HepG2 (cell line): ENCODE measurements around the gene CPNE4.

Source experiments
- ATF1 ChIP-seq: IDR thresholded peaks from 2 replicates; pipeline ENCODE4 v1.6.1; 2016; ENCODE audit warnings: mild to moderate bottlenecking, control low read depth
- CTCF ChIP-seq: sonication (generic); formaldehyde crosslinking; IDR thresholded peaks from 2 replicates; pipeline ENCODE4 v1.5.0; 2020; ENCODE audit warnings: mild to moderate bottlenecking, missing genetic modification reagents, moderate library complexity
- KAT7 ChIP-seq: IDR thresholded peaks from 2 replicates; pipeline ENCODE4 v1.6.1; 2018; ENCODE audit warnings: borderline replicate concordance, missing compliant biosample characterization
- KLF13 ChIP-seq: sonication (generic); formaldehyde crosslinking; IDR thresholded peaks from 2 replicates; pipeline ENCODE4 v1.4.0; 2020; ENCODE audit warnings: mild to moderate bottlenecking, missing genetic modification reagents
- POGZ ChIP-seq: sonication (generic); formaldehyde crosslinking; IDR thresholded peaks from 2 replicates; pipeline ENCODE4 v1.4.0; 2020; ENCODE audit warnings: mild to moderate bottlenecking, missing genetic modification reagents
- POLR2A ChIP-seq, 2 experiments: IDR thresholded peaks; 2 replicates each; pipeline ENCODE4 v1.6.1; 2011; ENCODE audit warnings: low read depth in 2 of 2, low read length in 2 of 2, mild to moderate bottlenecking in 1 of 2, moderate library complexity in 1 of 2; ENCODE audit not compliant: insufficient read depth in 1 of 2
- SRSF9 ChIP-seq: fragments of 200-400 bp; formaldehyde crosslinking; IDR thresholded peaks from 2 replicates; pipeline ENCODE4 v1.6.1; 2018; ENCODE audit warnings: borderline replicate concordance, mild to moderate bottlenecking, low read depth, low read length; ENCODE audit not compliant: insufficient read depth, poor library complexity, severe bottlenecking
- ZFP36L1 ChIP-seq: sonication (generic); formaldehyde crosslinking; IDR thresholded peaks from 2 replicates; pipeline ENCODE4 v1.8.0; 2022; ENCODE audit warnings: mild to moderate bottlenecking, missing genetic modification reagents, moderate library complexity
- ZNF318 ChIP-seq: sonication (generic); formaldehyde crosslinking; IDR thresholded peaks from 2 replicates; pipeline ENCODE4 v1.4.0; 2020; ENCODE audit warnings: mild to moderate bottlenecking, missing genetic modification reagents
- ZNF616 ChIP-seq: sonication (generic); formaldehyde crosslinking; IDR thresholded peaks from 2 replicates; pipeline ENCODE4 v1.5.0; 2020; ENCODE audit warnings: low read depth, mild to moderate bottlenecking, missing genetic modification reagents
- TF ChIP-seq, protein P1 (sequence below): sonication (generic); formaldehyde crosslinking; IDR thresholded peaks from 2 replicates; pipeline ENCODE4 v1.5.0; 2020; ENCODE audit warnings: missing genetic modification reagents

GRCh38 chr3:131989318-131989717 lies 45.5 kb downstream of the CPNE4 start:
- TF ChIP-seq CTCF (CRISPR knock-in tag): no peak
- no peak for TF ChIP-seq ZNF616 (CRISPR knock-in tag)
- TF ChIP-seq KLF13 (CRISPR knock-in tag): no peak
- TF ChIP-seq ZNF318 (CRISPR knock-in tag): no peak
- no peak for TF ChIP-seq ZFP36L1 (CRISPR knock-in tag)
- TF ChIP-seq, protein P1, sequence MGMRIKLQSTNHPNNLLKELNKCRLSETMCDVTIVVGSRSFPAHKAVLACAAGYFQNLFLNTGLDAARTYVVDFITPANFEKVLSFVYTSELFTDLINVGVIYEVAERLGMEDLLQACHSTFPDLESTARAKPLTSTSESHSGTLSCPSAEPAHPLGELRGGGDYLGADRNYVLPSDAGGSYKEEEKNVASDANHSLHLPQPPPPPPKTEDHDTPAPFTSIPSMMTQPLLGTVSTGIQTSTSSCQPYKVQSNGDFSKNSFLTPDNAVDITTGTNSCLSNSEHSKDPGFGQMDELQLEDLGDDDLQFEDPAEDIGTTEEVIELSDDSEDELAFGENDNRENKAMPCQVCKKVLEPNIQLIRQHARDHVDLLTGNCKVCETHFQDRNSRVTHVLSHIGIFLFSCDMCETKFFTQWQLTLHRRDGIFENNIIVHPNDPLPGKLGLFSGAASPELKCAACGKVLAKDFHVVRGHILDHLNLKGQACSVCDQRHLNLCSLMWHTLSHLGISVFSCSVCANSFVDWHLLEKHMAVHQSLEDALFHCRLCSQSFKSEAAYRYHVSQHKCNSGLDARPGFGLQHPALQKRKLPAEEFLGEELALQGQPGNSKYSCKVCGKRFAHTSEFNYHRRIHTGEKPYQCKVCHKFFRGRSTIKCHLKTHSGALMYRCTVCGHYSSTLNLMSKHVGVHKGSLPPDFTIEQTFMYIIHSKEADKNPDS (CRISPR knock-in tag): no peak
- no peak for TF ChIP-seq KAT7
- TF ChIP-seq ATF1 (CRISPR knock-in tag): no peak
- TF ChIP-seq POGZ: no peak
- no peak for TF ChIP-seq SRSF9
- TF ChIP-seq POLR2A (IDR thresholded peaks at IDR 0.05; ENCODE audit: insufficient read depth in 1 of 2, low read depth in 2 of 2, low read length in 2 of 2): no peak
